HepG2 (cell line): ENCODE measurements around the gene SPTBN2. TPM values are rescaled to one million over a fixed set of nuclear protein-coding genes. Genes with fewer than 3 reads are reported as not detected.

Experiments
- BRD4 ChIP-seq: sonication (generic); formaldehyde crosslinking; IDR thresholded peaks from 2 replicates; pipeline ENCODE4 v1.4.0; 2020; ENCODE audit warnings: missing genetic modification reagents
- DNMT1 ChIP-seq: sonication (generic); formaldehyde crosslinking; IDR thresholded peaks from 2 replicates; pipeline ENCODE4 v1.5.1; 2020; ENCODE audit warnings: mild to moderate bottlenecking, missing genetic modification reagents
- GABPB1 ChIP-seq: IDR thresholded peaks from 2 replicates; pipeline ENCODE4 v1.6.1; 2016; ENCODE audit warnings: mild to moderate bottlenecking, missing genetic modification reagents, moderate library complexity, missing compliant biosample characterization
- GLI4 ChIP-seq: sonication (generic); formaldehyde crosslinking; IDR thresholded peaks from 2 replicates; pipeline ENCODE4 v1.5.1; 2020; ENCODE audit warnings: missing genetic modification reagents, mild to moderate bottlenecking, moderate library complexity, borderline replicate concordance
- KLF15 ChIP-seq: sonication (generic); formaldehyde crosslinking; IDR thresholded peaks from 2 replicates; pipeline ENCODE4 v1.8.1; 2023; ENCODE audit warnings: borderline replicate concordance, mild to moderate bottlenecking, inconsistent platforms, missing genetic modification reagents, mixed read lengths
- MAFK ChIP-seq, 2 experiments: IDR thresholded peaks in 1 of 2; conservative IDR thresholded peaks in 1 of 2; 2 replicates each; pipeline ENCODE4 v1.6.1; 2011; ENCODE audit warnings: improper control_type of control experiment in 2 of 2, low read length in 2 of 2
- MATR3 ChIP-seq: sonication (generic); formaldehyde crosslinking; IDR thresholded peaks from 2 replicates; pipeline ENCODE4 v1.4.0; 2020; ENCODE audit warnings: missing genetic modification reagents
- MZF1 ChIP-seq: sonication (generic); formaldehyde crosslinking; IDR thresholded peaks from 2 replicates; pipeline ENCODE4 v1.8.1; 2023; ENCODE audit warnings: mild to moderate bottlenecking, missing genetic modification reagents, borderline replicate concordance
- NFYB ChIP-seq: sonication (generic); formaldehyde crosslinking; IDR thresholded peaks from 2 replicates; pipeline ENCODE4 v1.4.0; 2020; ENCODE audit warnings: missing genetic modification reagents
- NR2C2 ChIP-seq: sonication (generic); formaldehyde crosslinking; IDR thresholded peaks from 2 replicates; pipeline ENCODE4 v1.4.0; 2020; ENCODE audit warnings: missing genetic modification reagents, mild to moderate bottlenecking, moderate library complexity, borderline replicate concordance
- POLR2G ChIP-seq: fragments of 200-400 bp; formaldehyde crosslinking; IDR thresholded peaks from 2 replicates; pipeline ENCODE4 v1.6.1; 2018; ENCODE audit warnings: mild to moderate bottlenecking, low read depth, low read length, moderate library complexity
- RELA ChIP-seq: sonication (generic); formaldehyde crosslinking; IDR thresholded peaks from 2 replicates; pipeline ENCODE4 v1.4.0; 2020; ENCODE audit warnings: missing genetic modification reagents
- REXO4 ChIP-seq: sonication (generic); formaldehyde crosslinking; IDR thresholded peaks from 2 replicates; pipeline ENCODE4 v1.8.0; 2022; ENCODE audit warnings: missing genetic modification reagents, mild to moderate bottlenecking, borderline replicate concordance
- RFX1 ChIP-seq: fragments of 450-650 bp; IDR thresholded peaks from 2 replicates; pipeline ENCODE4 v1.6.1; 2017
- TERF1 ChIP-seq: sonication (generic); formaldehyde crosslinking; IDR thresholded peaks from 2 replicates; pipeline ENCODE4 v1.8.0; 2022; ENCODE audit warnings: mild to moderate bottlenecking, missing genetic modification reagents, moderate library complexity
- TSC22D2 ChIP-seq: sonication (generic); formaldehyde crosslinking; IDR thresholded peaks from 2 replicates; pipeline ENCODE4 v1.5.1; 2020; ENCODE audit warnings: missing genetic modification reagents, mild to moderate bottlenecking, borderline replicate concordance
- ZNF18 ChIP-seq: sonication (generic); formaldehyde crosslinking; IDR thresholded peaks from 2 replicates; pipeline ENCODE4 v1.8.0; 2022; ENCODE audit warnings: mild to moderate bottlenecking, missing genetic modification reagents; ENCODE audit not compliant: insufficient replicate concordance
- ZNF24 ChIP-seq: fragments of 450-650 bp; IDR thresholded peaks from 2 replicates; pipeline ENCODE4 v1.6.1; 2017; ENCODE audit warnings: antibody characterized with exemption, mild to moderate bottlenecking
- ZNF460 ChIP-seq: sonication (generic); formaldehyde crosslinking; IDR thresholded peaks from 2 replicates; pipeline ENCODE4 v1.5.1; 2020; ENCODE audit warnings: missing genetic modification reagents, mild to moderate bottlenecking, borderline replicate concordance
- ZNF503 ChIP-seq: sonication (generic); formaldehyde crosslinking; IDR thresholded peaks from 2 replicates; pipeline ENCODE4 v1.4.0; 2020; ENCODE audit warnings: missing genetic modification reagents
- ZNF512 ChIP-seq: sonication (generic); formaldehyde crosslinking; IDR thresholded peaks from 2 replicates; pipeline ENCODE4 v1.4.0; 2020; ENCODE audit warnings: mild to moderate bottlenecking, missing genetic modification reagents
- ZNF737 ChIP-seq: sonication (generic); formaldehyde crosslinking; IDR thresholded peaks from 2 replicates; pipeline ENCODE4 v1.5.0; 2020; ENCODE audit warnings: missing genetic modification reagents, mild to moderate bottlenecking, borderline replicate concordance
- ZNF749 ChIP-seq: sonication (generic); formaldehyde crosslinking; IDR thresholded peaks from 2 replicates; pipeline ENCODE4 v1.8.0; 2022; ENCODE audit warnings: mild to moderate bottlenecking, missing genetic modification reagents, moderate library complexity, borderline replicate concordance
- polyA plus RNA-seq, 8 experiments: library from polyadenylated mRNA; depleted of rRNA in 3 of 8; stranded (reverse) in 7 of 8; unstranded in 1 of 8; fragments of >200 nt; fragmentation: Illumina TruSeq in 4 of 8; extraction: Trizol in 4 of 8; gene quantifications; 2 replicates each; pipeline versions ENCODE4 v1.2.1 to v1.2.3, GENCODE V29; 2011 to 2016; ENCODE audit warnings: low read depth in 4 of 8, missing spikeins in 1 of 8, mixed read lengths in 1 of 8; ENCODE audit not compliant: insufficient read depth in 1 of 8
- total RNA-seq, 5 experiments: library from RNA; depleted of rRNA; stranded (reverse); fragments of >200 nt; fragmentation: Illumina TruSeq; extraction: Trizol; gene quantifications; 2 replicates each; pipeline ENCODE4 v1.2.3, GENCODE V29; 2016; ENCODE audit warnings: low read depth in 1 of 5

The SPTBN2 gene
- total and polyA plus RNA-seq, 2 of the 13 experiments (the other 11 are each of a cell fraction or from before 2014, with no cell fraction given) = 0.65 to 4.0 TPM

- TF ChIP-seq BRD4 = peak; percentile 38; the same call in 1 of the 2 replicates
- TF ChIP-seq ZNF503 (CRISPR knock-in tag) = 0 out of 2 replicates have a peak, but pooled peaks have one; percentile 23
- no peak for TF ChIP-seq DNMT1
- no peak for TF ChIP-seq ZNF460 (CRISPR knock-in tag)
- TF ChIP-seq ZNF749 (CRISPR knock-in tag) = peak; percentile 72; the same call in 1 of the 2 replicates
- TF ChIP-seq GLI4 (CRISPR knock-in tag) = no peak
- no peak for TF ChIP-seq RELA (CRISPR knock-in tag)
- TF ChIP-seq GABPB1 (CRISPR knock-in tag) = peak; percentile 87
- TF ChIP-seq TERF1 = no peak
- no peak for TF ChIP-seq MAFK (conservative IDR thresholded peaks at IDR 0.05 in 1 of 2, IDR thresholded peaks at IDR 0.05 in 1 of 2; ENCODE audit: low read length in 2 of 2)
- peak; percentile 70 for TF ChIP-seq NR2C2 (CRISPR knock-in tag)
- TF ChIP-seq MATR3 = no peak
- TF ChIP-seq RFX1 = no peak
- TF ChIP-seq KLF15 (CRISPR knock-in tag) = no peak; the same call in 1 of the 2 replicates
- no peak for TF ChIP-seq TSC22D2 (CRISPR knock-in tag)
- peak; percentile 94 for TF ChIP-seq POLR2G
- TF ChIP-seq NFYB = peak; percentile 81
- no peak for TF ChIP-seq ZNF737 (CRISPR knock-in tag)
- no peak for TF ChIP-seq ZNF512 (CRISPR knock-in tag)
- TF ChIP-seq MZF1 (CRISPR knock-in tag) = no peak
- no peak for TF ChIP-seq ZNF18 (CRISPR knock-in tag)
- no peak for TF ChIP-seq ZNF24
- TF ChIP-seq REXO4 = no peak
Observed at GRCh38 chr11:66677599-66678375, 51.2 kb downstream of the SPTBN2 start, which contains the start of gene RBM4B (continued).
